H1 (cell line): ENCODE data around the gene LDLRAP1. TPM values are rescaled to one million over a fixed set of nuclear protein-coding genes. Genes with fewer than 3 reads are reported as not detected.
A peak's percentile ranks its signal among the peaks of the same experiment; 100 is the strongest.

Source experiments
- CTCF ChIA-PET: fragments of 300-600 bp; sonication (Branson Sonifier 250); formaldehyde crosslinking; loops from one replicate; lab custom pipeline; 2021; ENCODE audit not compliant: partially characterized antibody; lab: Charles Lee
- POLR2A ChIA-PET: fragments of 300-600 bp; sonication (Branson Sonifier 250); formaldehyde crosslinking; loops from one replicate; lab custom pipeline; 2021; ENCODE audit warnings: inconsistent platforms; ENCODE audit not compliant: partially characterized antibody; lab: Charles Lee
- DNase-seq, 2 experiments: peaks; one replicate each; pipeline versions ENCODE4 v3.0.0 to v3.0.0-alpha.2; 2010 to 2022; ENCODE audit warnings: low spot score in 2 of 2, low read depth in 1 of 2, mixed read lengths in 1 of 2
- FAIRE-seq: peaks from 2 replicates; lab custom pipeline; 2011; peaks lifted over from hg19 to GRCh38; lab: Jason Lieb, UNC
- H2AFZ ChIP-seq: 2 replicates; pipeline ENCODE4 v1.8.1; 2012; ENCODE audit warnings: low read length, inconsistent platforms
- H2AK5ac ChIP-seq: 2 replicates; pipeline ENCODE4 v1.6.1; 2013; ENCODE audit warnings: low read depth, low read length
- H2BK120ac ChIP-seq: replicated peaks from 2 replicates; pipeline ENCODE3; 2013; ENCODE audit warnings: low read depth, low read length, inconsistent platforms
- H2BK12ac ChIP-seq: 2 replicates; pipeline ENCODE4 v1.6.1; 2013; ENCODE audit warnings: low read depth, low read length
- H2BK15ac ChIP-seq: 2 replicates; pipeline ENCODE4 v1.6.1; 2013; ENCODE audit warnings: low read length
- H2BK20ac ChIP-seq: 2 replicates; pipeline ENCODE4 v1.6.1; 2013; ENCODE audit warnings: low read length
- H2BK5ac ChIP-seq: 2 replicates; pipeline ENCODE4 v1.6.1; 2013; ENCODE audit warnings: low read depth, low read length
- H3K14ac ChIP-seq: 2 replicates; pipeline ENCODE4 v1.6.1; 2013; ENCODE audit warnings: inconsistent platforms; ENCODE audit not compliant: insufficient read length
- H3K18ac ChIP-seq: 2 replicates; pipeline ENCODE4 v1.6.1; 2013; ENCODE audit warnings: low read length; ENCODE audit errors: extremely low read depth
- H3K23ac ChIP-seq: 2 replicates; pipeline ENCODE4 v1.6.1; 2013; ENCODE audit warnings: inconsistent platforms; ENCODE audit not compliant: insufficient read length
- H3K23me2 ChIP-seq: 2 replicates; pipeline ENCODE4 v1.6.1; 2013; ENCODE audit warnings: low read depth, low read length
- H3K27ac ChIP-seq: 2 replicates; pipeline ENCODE4 v1.6.1; 2011; ENCODE audit warnings: low read depth, low read length, inconsistent platforms
- H3K27me3 ChIP-seq, 4 experiments: replicated peaks in 1 of 4; 1 replicate in 1 of 4; 2 replicates in 3 of 4; pipeline versions ENCODE4 v1.6.1 to v1.8.1; 2011 to 2013; ENCODE audit warnings: low read length in 3 of 4, mild to moderate bottlenecking in 3 of 4, inconsistent platforms in 2 of 4, mixed read lengths in 2 of 4, moderate library complexity in 1 of 4; ENCODE audit not compliant: control insufficient read depth in 3 of 4, insufficient read depth in 3 of 4; ENCODE audit errors: extremely low read depth in 1 of 4
- H3K36me3 ChIP-seq, 4 experiments: 2 replicates each; pipeline versions ENCODE4 v1.6.1 to v1.8.1; 2011 to 2013; ENCODE audit warnings: mild to moderate bottlenecking in 4 of 4, low read length in 3 of 4, moderate library complexity in 2 of 4, control low read depth in 1 of 4, inconsistent platforms in 1 of 4; ENCODE audit not compliant: insufficient read depth in 4 of 4, control insufficient read depth in 2 of 4
- H3K4ac ChIP-seq: replicated peaks from 2 replicates; pipeline ENCODE3; 2013; ENCODE audit warnings: low read length, low read depth, mixed read lengths, inconsistent platforms; ENCODE audit not compliant: insufficient read length
- H3K4me1 ChIP-seq, 4 experiments: replicated peaks in 1 of 4; 1 replicate in 1 of 4; 2 replicates in 3 of 4; pipeline versions ENCODE4 v1.6.1 to v1.8.1; 2011 to 2013; ENCODE audit warnings: low read length in 3 of 4, inconsistent platforms in 2 of 4, mixed read lengths in 1 of 4; ENCODE audit not compliant: insufficient read depth in 4 of 4, control insufficient read depth in 3 of 4
- H3K4me2 ChIP-seq, 2 experiments: 2 replicates each; pipeline versions ENCODE4 v1.6.1 to v1.8.1; 2011 to 2013; ENCODE audit warnings: low read depth in 2 of 2, low read length in 2 of 2, control low read depth in 1 of 2, inconsistent platforms in 1 of 2, mild to moderate bottlenecking in 1 of 2; ENCODE audit not compliant: insufficient read depth in 1 of 2
- H3K4me3 ChIP-seq, 4 experiments: fragments of 200-600, 300-600 bp in 1 of 4; sonication (generic), shearing (Covaris generic), sonication (Bioruptor Twin) in 1 of 4; 2 replicates each; pipeline versions ENCODE4 v1.5.1 to v1.8.1; 2011 to 2016; ENCODE audit warnings: low read length in 4 of 4, low read depth in 3 of 4, control low read depth in 2 of 4, inconsistent platforms in 2 of 4, mild to moderate bottlenecking in 2 of 4, mixed read lengths in 1 of 4, moderate library complexity in 1 of 4; ENCODE audit not compliant: insufficient read depth in 2 of 4; ENCODE audit errors: extremely low read depth in 1 of 4
- H3K56ac ChIP-seq: replicated peaks from 2 replicates; pipeline ENCODE3; 2013; ENCODE audit warnings: low read depth, mild to moderate bottlenecking, mixed read lengths, low read length, inconsistent platforms; ENCODE audit not compliant: insufficient read length
- H3K79me1 ChIP-seq: 2 replicates; pipeline ENCODE4 v1.6.1; 2013; ENCODE audit warnings: low read depth, low read length, control low read depth
- H3K79me2 ChIP-seq, 2 experiments: 2 replicates each; pipeline versions ENCODE4 v1.6.1 to v1.8.1; 2012 to 2013; ENCODE audit warnings: low read length in 2 of 2, mild to moderate bottlenecking in 2 of 2, inconsistent platforms in 1 of 2; ENCODE audit not compliant: insufficient read depth in 2 of 2, control insufficient read depth in 1 of 2
- H3K9ac ChIP-seq, 4 experiments: replicated peaks in 1 of 4; 1 replicate in 1 of 4; 2 replicates in 3 of 4; pipeline versions ENCODE4 v1.6.1 to v1.8.1; 2011 to 2013; ENCODE audit warnings: low read depth in 3 of 4, low read length in 3 of 4, control low read depth in 2 of 4, mild to moderate bottlenecking in 2 of 4, moderate library complexity in 2 of 4, inconsistent platforms in 1 of 4; ENCODE audit errors: extremely low read depth in 1 of 4
- H3K9me3 ChIP-seq, 2 experiments: 2 replicates each; pipeline versions ENCODE4 v1.6.1 to v1.8.1; 2012 to 2013; ENCODE audit warnings: mild to moderate bottlenecking in 2 of 2, moderate library complexity in 2 of 2, control low read depth in 1 of 2, inconsistent platforms in 1 of 2, low read depth in 1 of 2, low read length in 1 of 2, mixed read lengths in 1 of 2; ENCODE audit not compliant: insufficient read depth in 2 of 2
- H4K20me1 ChIP-seq, 2 experiments: replicated peaks in 1 of 2; 2 replicates each; pipeline versions ENCODE3 to v1.8.1; 2011 to 2013; ENCODE audit warnings: inconsistent platforms in 2 of 2, low read length in 2 of 2, mild to moderate bottlenecking in 1 of 2; ENCODE audit not compliant: insufficient read depth in 2 of 2, control insufficient read depth in 1 of 2
- H4K5ac ChIP-seq: 2 replicates; pipeline ENCODE4 v1.6.1; 2013; ENCODE audit warnings: low read length, low read depth, mixed read lengths, inconsistent platforms; ENCODE audit not compliant: insufficient read length
- H4K8ac ChIP-seq: 2 replicates; pipeline ENCODE4 v1.8.0; 2013; ENCODE audit warnings: mild to moderate bottlenecking, moderate library complexity, low read length, inconsistent platforms; ENCODE audit not compliant: insufficient read depth; ENCODE audit errors: extremely low read depth
- H4K91ac ChIP-seq: replicated peaks from 2 replicates; pipeline ENCODE3; 2013; ENCODE audit warnings: low read length, mixed read lengths, inconsistent platforms; ENCODE audit not compliant: insufficient read length
- KDM4A ChIP-seq: IDR thresholded peaks from one replicate; pipeline ENCODE4 v1.7.1; 2012; ENCODE audit warnings: low read depth, mild to moderate bottlenecking, moderate library complexity, low read length, inconsistent platforms; ENCODE audit not compliant: severe bottlenecking
- RNF2 ChIP-seq: fragments of 200-900, 300-1000 bp; sonication (generic); IDR thresholded peaks from 2 replicates; pipeline ENCODE4 v1.7.1; 2016; ENCODE audit warnings: borderline replicate concordance, low read depth, mild to moderate bottlenecking, antibody characterized with exemption, low read length; ENCODE audit not compliant: poor library complexity, severe bottlenecking; ENCODE audit errors: missing control alignments
- WGBS, 2 experiments: shearing (Covaris generic) in 1 of 2; methylation state at CpG; one replicate each; pipeline versions ENCODE4 v1.1.6 to v1.1.7; 2013 to 2015; ENCODE audit warnings: low lambda C conversion rate in 2 of 2, mixed read lengths in 2 of 2, inconsistent platforms in 1 of 2, low coverage in 1 of 2, missing lambda C conversion rate in 1 of 2; ENCODE audit not compliant: insufficient replicate concordance in 2 of 2, insufficient coverage in 1 of 2, insufficient read length in 1 of 2; ENCODE audit errors: extremely low coverage in 1 of 2, missing lambda C conversion rate in 1 of 2; 5-methylcytosine and 5-hydroxymethylcytosine counted together
- polyA plus RNA-seq, 7 experiments: library from polyadenylated mRNA; depleted of rRNA in 3 of 7; stranded (reverse) in 5 of 7; unstranded in 2 of 7; fragments of >200 nt in 5 of 7; fragments of 200-250 nt in 2 of 7; gene quantifications; 1 replicate in 5 of 7; 2 replicates in 1 of 7; 4 replicates in 1 of 7; pipeline versions ENCODE4 v1.2.1 to v1.2.3, GENCODE V29; 2011 to 2013; ENCODE audit warnings: missing spikeins in 2 of 7, mixed read lengths in 2 of 7
- total RNA-seq: library from RNA; stranded (reverse); fragmentation: NEBNext Ultra II Directional; extraction: Animal tissue kit (Norgen Biotek cat#: 25700); gene quantifications from 2 replicates; pipeline ENCODE4 v1.2.1, GENCODE V29; 2021

Gene LDLRAP1
- total and polyA plus RNA-seq, 2 of the 8 experiments (the other 6 are each of a cell fraction or from before 2014, with no cell fraction given) = 12.8 to 13.2 TPM

- Histone ChIP-seq H4K8ac (no peak overlapping the region), H3K27ac (no peak overlapping the region), H4K5ac (peak overlapping the region; percentile 10), H2BK5ac (no peak overlapping the region; the same call in 1 of the 2 replicates), H3K79me1 (no peaks in the 10 kb centered on the region), H3K56ac (no peak overlapping the region), H3K4me2 (peak overlapping the region; percentile 69 to 82), H2BK20ac (no peak overlapping the region), H2BK120ac (no peak overlapping the region), H2AK5ac (no peak overlapping the region), H3K27me3 (peaks cover 9 to 29% (median 17%) of the 10 kb centered on the region in 4 experiments), H3K4me3 (peak overlapping the region; percentile 47 to 64 (median 54)), H4K20me1 (peaks cover 0 to 2% of the 10 kb centered on the region in 2 experiments), H3K23ac (no peak overlapping the region), H3K9ac (no peak overlapping the region), H3K18ac (no peak overlapping the region), H3K14ac (no peak overlapping the region), H3K4ac (no peak overlapping the region), H3K36me3 (no peaks in the 10 kb centered on the region), H4K91ac (peak overlapping the region; percentile 22), H2BK12ac (no peak overlapping the region), H3K79me2 (no peaks in the 10 kb centered on the region), H3K23me2 (peaks cover 11% of the 10 kb centered on the region; the same call in 1 of the 2 replicates), H2AFZ (no peak overlapping the region; the same call in 1 of the 2 replicates), H2BK15ac (peak overlapping the region; percentile 4; the same call in 1 of the 2 replicates), H3K9me3 (no peaks in the 10 kb centered on the region), H3K4me1 (peaks cover 0 to 25% (median 6%) of the 10 kb centered on the region in 4 experiments; a peak in 6 of 7 replicates)
- FAIRE-seq (no peak), DNase-seq (no peak)
- CTCF ChIA-PET = interaction anchor here (1.2 to 1.7 kb wide), 4 partner anchors 34 to 194 kb away, joined by 3 to 5 read pairs (median 4); no protein-coding TSS in a partner anchor
- 25% methylated on average over 12 of the region's 12 CpGs; no CpG with 5 or more reads in 1 of the 2 experiments for WGBS, 2 experiments
- POLR2A ChIA-PET = interaction anchor here (0.8 kb wide), 1 partner anchor 86 kb away, joined by 3 read pairs; no protein-coding TSS in a partner anchor
- TF ChIP-seq RNF2 = no peak
- TF ChIP-seq KDM4A = peak; percentile 34
Observed at GRCh38 chr1:25615563-25616094, 72.2 kb downstream of the LDLRAP1 start.
